CD4-positive, alpha-beta T cell (primary cell): ENCODE measurements around the gene RNASET2. TPM values are rescaled to one million over a fixed set of nuclear protein-coding genes. Genes with fewer than 3 reads are reported as not detected.

Experiments used
- ATAC-seq: fragments of 200-7000 bp; cut with Tn5 transposase; one replicate; pipeline ENCODE4 v1.10.0; 2022; ENCODE audit warnings: mild to moderate bottlenecking; ENCODE audit not compliant: poor library complexity
- CTCF ChIA-PET: fragments of 350-600 bp; sonication (Branson Sonifier 250); formaldehyde crosslinking; loops from one replicate; lab custom pipeline; 2021; ENCODE audit warnings: antibody characterized with exemption, inconsistent platforms; lab: Charles Lee
- POLR2A ChIA-PET: fragments of 350-600 bp; sonication (Branson Sonifier 250); formaldehyde crosslinking; loops from one replicate; lab custom pipeline; 2021; ENCODE audit warnings: antibody characterized with exemption, inconsistent platforms; lab: Charles Lee
- DNase-seq, 14 experiments: peaks; one replicate each; pipeline ENCODE4 v3.0.0-alpha.2; 2013 to 2020; ENCODE audit warnings: mixed read lengths in 2 of 14
- H3K27ac ChIP-seq, 2 donors: one replicate each; pipeline versions ENCODE4 v1.5.1 to v1.7.0; 2013; ENCODE audit warnings: low read length in 2 of 2, low read depth in 1 of 2, mild to moderate bottlenecking in 1 of 2
- H3K27me3 ChIP-seq, 2 experiments: 1 replicate in 1 of 2; 2 replicates in 1 of 2; pipeline versions ENCODE4 v1.6.1 to v1.7.0; 2013; ENCODE audit warnings: low read length in 2 of 2, control low read depth in 1 of 2, mild to moderate bottlenecking in 1 of 2, moderate library complexity in 1 of 2; ENCODE audit not compliant: insufficient read depth in 2 of 2, control insufficient read depth in 1 of 2
- H3K36me3 ChIP-seq: one replicate; pipeline ENCODE4 v1.6.1; 2013; ENCODE audit warnings: low read length, control low read depth; ENCODE audit not compliant: insufficient read depth
- H3K4me1 ChIP-seq: one replicate; pipeline ENCODE4 v1.6.1; 2013; ENCODE audit warnings: low read length, control low read depth; ENCODE audit not compliant: insufficient read depth
- H3K4me3 ChIP-seq: one replicate; pipeline ENCODE4 v1.5.1; 2013; ENCODE audit warnings: mild to moderate bottlenecking, low read length, moderate library complexity
- H3K9me3 ChIP-seq, 2 experiments: 1 replicate in 1 of 2; 2 replicates in 1 of 2; pipeline versions ENCODE4 v1.6.1 to v1.7.0; 2013; ENCODE audit warnings: low read length in 2 of 2, mild to moderate bottlenecking in 2 of 2, control low read depth in 1 of 2, moderate library complexity in 1 of 2; ENCODE audit not compliant: control insufficient read depth in 1 of 2, insufficient read depth in 1 of 2
- H3K27ac Mint-ChIP-seq: one replicate; pipeline ENCODE4 v1.8.0; 2020; ENCODE audit warnings: mixed read lengths
- H3K27me3 Mint-ChIP-seq: one replicate; pipeline ENCODE4 v1.8.0; 2021; ENCODE audit warnings: mixed read lengths
- H3K36me3 Mint-ChIP-seq: one replicate; pipeline ENCODE4 v1.8.0; 2021; ENCODE audit warnings: low read depth, mixed read lengths
- H3K4me1 Mint-ChIP-seq: one replicate; pipeline ENCODE4 v1.8.0; 2021; ENCODE audit warnings: low read depth, mixed read lengths
- H3K4me3 Mint-ChIP-seq: one replicate; pipeline ENCODE4 v1.8.0; 2020; ENCODE audit warnings: mild to moderate bottlenecking, mixed read lengths
- H3K9me3 Mint-ChIP-seq: one replicate; pipeline ENCODE4 v1.8.0; 2020; ENCODE audit warnings: mixed read lengths
- intact Hi-C, 2 experiments: fragments of 100-400 bp; cut with DNase I in 1 of 2; cut with micrococcal nuclease in 1 of 2; formaldehyde crosslinking; loops; one replicate each; pipeline versions ENCODE4 v1.15.1 to v1.9.0; 2023 to 2025; cut with DNase I, micrococcal nuclease
- total RNA-seq, 174 experiments: library from RNA in 2 of 174; stranded (reverse) in 2 of 174; gene quantifications; one replicate each; pipeline ENCODE4 v1.2.3 and lab custom pipeline; 2021 to 2026
- TF ChIP-seq, protein P1 (sequence below): fragments of 200-600 bp; IDR thresholded peaks from one replicate; pipeline ENCODE4 v1.8.0; 2022; ENCODE audit warnings: antibody characterized with exemption, mild to moderate bottlenecking

RNASET2 gene
- total RNA-seq, 2 experiments from 2014 or later = 164 to 165 TPM

DNA sequence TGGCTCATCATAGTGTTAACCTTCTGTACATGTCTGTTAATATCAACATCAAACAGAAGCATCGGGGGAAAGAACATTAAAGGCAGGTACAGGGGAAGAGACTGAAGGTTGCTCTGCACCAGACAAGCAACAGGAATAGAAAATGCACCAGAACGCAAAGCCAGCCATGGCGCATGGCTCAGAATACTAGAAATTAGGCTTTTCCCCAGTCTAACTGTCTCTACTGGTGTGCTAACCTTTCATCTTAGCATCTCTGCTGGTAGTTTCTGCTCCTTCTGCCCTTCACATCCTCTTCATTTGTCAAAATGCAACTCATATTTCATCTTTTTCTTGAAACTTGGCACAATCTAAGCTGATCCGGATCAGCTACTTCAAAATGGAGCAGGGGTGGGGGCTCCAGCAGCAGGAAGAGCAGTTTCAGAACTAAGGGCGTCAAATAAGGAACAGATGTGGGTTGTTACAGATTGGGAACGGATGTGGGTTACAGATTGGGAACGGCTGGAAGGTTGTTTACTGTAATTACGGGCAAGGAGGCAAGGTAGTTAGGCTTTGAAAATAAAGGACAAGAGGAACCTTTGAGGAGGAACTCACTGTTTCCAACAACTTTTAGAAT, 13.1 kb upstream of the RNASET2 start:
- ChIA-PET POLR2A (interaction anchor here (0.9 to 3.4 kb wide), 5 partner anchors 10 to 27 kb away, joined by 3 to 16 read pairs (median 4); partner anchors contain the start of gene RNASET2), CTCF (interaction anchor here (0.9 to 1.3 kb wide), 3 partner anchors 13 to 20 kb away, joined by 3 to 5 read pairs (median 4); partner anchors contain the start of gene RNASET2)
- peaks cover 3% of the 10 kb centered on the region for H3K36me3 ChIP-seq
- peak overlapping the region; percentile 35 for H3K4me3 Mint-ChIP-seq
- no peaks in the 10 kb centered on the region for H3K27me3 Mint-ChIP-seq
- H3K9me3 Mint-ChIP-seq = peaks cover 6% of the 10 kb centered on the region
- TF ChIP-seq, protein P1, sequence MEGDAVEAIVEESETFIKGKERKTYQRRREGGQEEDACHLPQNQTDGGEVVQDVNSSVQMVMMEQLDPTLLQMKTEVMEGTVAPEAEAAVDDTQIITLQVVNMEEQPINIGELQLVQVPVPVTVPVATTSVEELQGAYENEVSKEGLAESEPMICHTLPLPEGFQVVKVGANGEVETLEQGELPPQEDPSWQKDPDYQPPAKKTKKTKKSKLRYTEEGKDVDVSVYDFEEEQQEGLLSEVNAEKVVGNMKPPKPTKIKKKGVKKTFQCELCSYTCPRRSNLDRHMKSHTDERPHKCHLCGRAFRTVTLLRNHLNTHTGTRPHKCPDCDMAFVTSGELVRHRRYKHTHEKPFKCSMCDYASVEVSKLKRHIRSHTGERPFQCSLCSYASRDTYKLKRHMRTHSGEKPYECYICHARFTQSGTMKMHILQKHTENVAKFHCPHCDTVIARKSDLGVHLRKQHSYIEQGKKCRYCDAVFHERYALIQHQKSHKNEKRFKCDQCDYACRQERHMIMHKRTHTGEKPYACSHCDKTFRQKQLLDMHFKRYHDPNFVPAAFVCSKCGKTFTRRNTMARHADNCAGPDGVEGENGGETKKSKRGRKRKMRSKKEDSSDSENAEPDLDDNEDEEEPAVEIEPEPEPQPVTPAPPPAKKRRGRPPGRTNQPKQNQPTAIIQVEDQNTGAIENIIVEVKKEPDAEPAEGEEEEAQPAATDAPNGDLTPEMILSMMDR = no peak
- DNase-seq (peak in 4 of 14 experiments; percentile 37 to 54 (median 44)), ATAC-seq (peak; percentile 37)
- intact Hi-C loops = no loop called here
- H3K9me3 ChIP-seq = peaks cover 0 to 5% of the 10 kb centered on the region in 2 experiments
- H3K4me1 Mint-ChIP-seq = peaks cover 17% of the 10 kb centered on the region
- peaks cover 26% of the 10 kb centered on the region for H3K4me1 ChIP-seq
- H3K36me3 Mint-ChIP-seq = no peaks in the 10 kb centered on the region
- H3K27me3 ChIP-seq = no peaks in the 10 kb centered on the region
- H3K4me3 ChIP-seq = peak overlapping the region; percentile 14
- H3K27ac ChIP-seq = peak overlapping the region in 1 of 2 donors; percentile 9
- H3K27ac Mint-ChIP-seq = peak overlapping the region; percentile 57

DNA sequence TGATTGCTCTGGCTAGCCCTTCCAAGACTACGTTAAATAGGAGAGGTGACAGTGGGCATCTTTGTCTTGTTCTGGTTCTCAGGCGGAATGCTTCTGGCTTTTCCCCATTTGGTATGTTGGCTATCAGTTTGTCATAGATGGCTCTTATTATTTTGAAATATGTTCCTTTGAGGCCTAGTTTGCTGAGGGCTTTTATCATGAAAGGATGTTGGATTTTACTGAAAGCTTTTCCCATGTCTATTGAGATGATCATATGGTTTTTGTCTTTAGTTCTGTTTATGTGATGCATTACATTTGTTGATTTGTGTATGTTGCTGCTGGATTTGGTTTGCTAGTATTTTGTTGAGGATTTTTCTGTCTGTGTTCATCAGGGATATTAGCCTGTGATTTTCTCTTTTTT, 9.9 kb upstream of the RNASET2 start:
- POLR2A ChIA-PET = interaction anchor here (0.8 kb wide), 1 partner anchor 10 kb away, joined by 3 read pairs; the partner anchor contains the start of gene RNASET2
- Histone ChIP-seq H3K36me3 (no peaks in the 10 kb centered on the region), H3K27ac (no peak overlapping the region), H3K27me3 (no peaks in the 10 kb centered on the region), H3K4me1 (peaks cover 21% of the 10 kb centered on the region), H3K9me3 (peaks cover 0 to 29% of the 10 kb centered on the region in 2 experiments), H3K4me3 (no peak overlapping the region)
- TF ChIP-seq, protein P1 = no peak
- CTCF ChIA-PET = no interaction called here
- ATAC-seq = no peak
- H3K4me3 Mint-ChIP-seq = no peak overlapping the region
- DNase-seq = no peak
- H3K27me3 Mint-ChIP-seq = no peaks in the 10 kb centered on the region
- no peak overlapping the region for H3K27ac Mint-ChIP-seq
- peaks cover 17% of the 10 kb centered on the region for H3K4me1 Mint-ChIP-seq
- peaks cover 8% of the 10 kb centered on the region for H3K9me3 Mint-ChIP-seq
- intact Hi-C loops = no loop called here
- no peaks in the 10 kb centered on the region for H3K36me3 Mint-ChIP-seq

GRCh38 chr6:166960609-166960978, 4.2 kb upstream of the RNASET2 start:
- DNase-seq (no peak), ATAC-seq (no peak)
- peaks cover 8% of the 10 kb centered on the region for H3K36me3 Mint-ChIP-seq
- TF ChIP-seq, protein P1 = no peak
- no peaks in the 10 kb centered on the region for H3K36me3 ChIP-seq
- H3K27me3 ChIP-seq = no peaks in the 10 kb centered on the region
- intact Hi-C loops = no loop called here
- H3K9me3 ChIP-seq = peaks cover 0 to 29% of the 10 kb centered on the region in 2 experiments
- H3K4me3 Mint-ChIP-seq = peak overlapping the region; percentile 17
- peaks cover 41% of the 10 kb centered on the region for H3K4me1 ChIP-seq
- peaks cover 39% of the 10 kb centered on the region for H3K4me1 Mint-ChIP-seq
- H3K4me3 ChIP-seq = no peak overlapping the region
- H3K27ac Mint-ChIP-seq = peak overlapping the region; percentile 93
- peaks cover 2% of the 10 kb centered on the region for H3K9me3 Mint-ChIP-seq
- ChIA-PET POLR2A (interaction anchor here (1.8 to 2.5 kb wide), 3 partner anchors 9 to 28 kb away, joined by 14 to 16 read pairs (median 15); no protein-coding TSS in a partner anchor), CTCF (interaction anchor here (0.6 to 2.0 kb wide), 3 partner anchors 9 to 29 kb away, joined by 3 to 8 read pairs (median 6); no protein-coding TSS in a partner anchor)
- no peak overlapping the region for H3K27ac ChIP-seq
- no peaks in the 10 kb centered on the region for H3K27me3 Mint-ChIP-seq
